Smooth muscle cell (in vitro differentiated cells): ENCODE data around the gene HNF4A. TPM values are rescaled to one million over a fixed set of nuclear protein-coding genes. Genes with fewer than 3 reads are reported as not detected.

Experiments
- DNase-seq: peaks from one replicate; lab custom pipeline; 2025; ENCODE audit not compliant: unreplicated experiment; lab: John Stamatoyannopoulos, UW
- H2AFZ ChIP-seq: fragments of 200-600 bp; sonication (generic); 2 replicates; pipeline ENCODE4 v1.6.0; 2016; ENCODE audit warnings: antibody characterized with exemption, low read depth, mild to moderate bottlenecking
- H3F3A ChIP-seq: fragments of 200-600 bp; sonication (generic); 2 replicates; pipeline ENCODE4 v1.6.0; 2017; ENCODE audit warnings: antibody characterized with exemption, low read depth
- H3K27ac ChIP-seq: fragments of 200-600 bp; sonication (generic); 2 replicates; pipeline ENCODE4 v1.5.1; 2016; ENCODE audit warnings: low read depth, mild to moderate bottlenecking
- H3K27me3 ChIP-seq: fragments of 200-600 bp; sonication (generic); 2 replicates; pipeline ENCODE4 v1.6.1; 2016; ENCODE audit warnings: low read depth, mild to moderate bottlenecking
- H3K36me3 ChIP-seq: fragments of 200-600 bp; sonication (generic); 2 replicates; pipeline ENCODE4 v1.5.1; 2016; ENCODE audit warnings: low read depth
- H3K4me1 ChIP-seq: fragments of 200-600 bp; sonication (generic); 2 replicates; pipeline ENCODE4 v1.5.1; 2016; ENCODE audit warnings: low read depth
- H3K4me2 ChIP-seq: fragments of 200-600 bp; sonication (generic); 2 replicates; pipeline ENCODE4 v1.6.0; 2016; ENCODE audit warnings: mild to moderate bottlenecking
- H3K4me3 ChIP-seq: fragments of 200-600 bp; sonication (generic); 2 replicates; pipeline ENCODE4 v1.5.1; 2016; ENCODE audit warnings: mild to moderate bottlenecking
- H3K79me2 ChIP-seq: fragments of 200-600 bp; sonication (generic); 2 replicates; pipeline ENCODE4 v1.6.0; 2016; ENCODE audit warnings: low read depth, mild to moderate bottlenecking
- H3K9ac ChIP-seq: fragments of 200-600 bp; sonication (generic); 2 replicates; pipeline ENCODE4 v1.6.0; 2016; ENCODE audit warnings: low read depth
- H3K9me3 ChIP-seq: fragments of 200-600 bp; sonication (generic); replicated peaks from 2 replicates; pipeline ENCODE4 v1.5.1; 2016; ENCODE audit warnings: low read depth
- H4K20me1 ChIP-seq: fragments of 200-600 bp; sonication (generic); 2 replicates; pipeline ENCODE4 v1.6.0; 2016; ENCODE audit warnings: low read depth
- WGBS: methylation state at CpG from one replicate; pipeline ENCODE4 v1.1.7; 2016; ENCODE audit warnings: low lambda C conversion rate; 5-methylcytosine and 5-hydroxymethylcytosine counted together
- polyA plus RNA-seq: library from polyadenylated mRNA; unstranded; fragments of >200 nt; fragmentation: Nextera tagmentation; extraction: Ambion mirVana; gene quantifications from 2 replicates; pipeline ENCODE4 v1.2.1, GENCODE V29; 2016
- total RNA-seq: library from RNA; depleted of rRNA; stranded (reverse); fragments of >200 nt; gene quantifications from 2 replicates; pipeline ENCODE4 v1.2.3, GENCODE V29; 2014
- TF ChIP-seq, protein P1 (sequence below): fragments of 200-600 bp; sonication (generic); IDR thresholded peaks from 2 replicates; pipeline ENCODE4 v1.5.1; 2017; ENCODE audit warnings: borderline replicate concordance, mild to moderate bottlenecking, antibody characterized with exemption; ENCODE audit not compliant: insufficient read depth, poor library complexity, severe bottlenecking

Gene HNF4A
- total and polyA plus RNA-seq, 2 experiments from 2014 or later, result not detected

GRCh38 chr20:44427804-44428173 lies 72.3 kb downstream of the HNF4A start:
- Histone ChIP-seq H4K20me1 (no peaks in the 10 kb centered on the region), H3K4me2 (no peak overlapping the region), H2AFZ (no peak overlapping the region), H3K27me3 (peaks cover 12% of the 10 kb centered on the region), H3K36me3 (no peaks in the 10 kb centered on the region), H3K27ac (no peak overlapping the region), H3K9ac (no peak overlapping the region), H3K9me3 (no peaks in the 10 kb centered on the region), H3F3A (no peaks in the 10 kb centered on the region), H3K4me1 (no peaks in the 10 kb centered on the region), H3K79me2 (no peaks in the 10 kb centered on the region), H3K4me3 (no peak overlapping the region)
- no peak for DNase-seq
- TF ChIP-seq, protein P1, sequence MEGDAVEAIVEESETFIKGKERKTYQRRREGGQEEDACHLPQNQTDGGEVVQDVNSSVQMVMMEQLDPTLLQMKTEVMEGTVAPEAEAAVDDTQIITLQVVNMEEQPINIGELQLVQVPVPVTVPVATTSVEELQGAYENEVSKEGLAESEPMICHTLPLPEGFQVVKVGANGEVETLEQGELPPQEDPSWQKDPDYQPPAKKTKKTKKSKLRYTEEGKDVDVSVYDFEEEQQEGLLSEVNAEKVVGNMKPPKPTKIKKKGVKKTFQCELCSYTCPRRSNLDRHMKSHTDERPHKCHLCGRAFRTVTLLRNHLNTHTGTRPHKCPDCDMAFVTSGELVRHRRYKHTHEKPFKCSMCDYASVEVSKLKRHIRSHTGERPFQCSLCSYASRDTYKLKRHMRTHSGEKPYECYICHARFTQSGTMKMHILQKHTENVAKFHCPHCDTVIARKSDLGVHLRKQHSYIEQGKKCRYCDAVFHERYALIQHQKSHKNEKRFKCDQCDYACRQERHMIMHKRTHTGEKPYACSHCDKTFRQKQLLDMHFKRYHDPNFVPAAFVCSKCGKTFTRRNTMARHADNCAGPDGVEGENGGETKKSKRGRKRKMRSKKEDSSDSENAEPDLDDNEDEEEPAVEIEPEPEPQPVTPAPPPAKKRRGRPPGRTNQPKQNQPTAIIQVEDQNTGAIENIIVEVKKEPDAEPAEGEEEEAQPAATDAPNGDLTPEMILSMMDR, result no peak
- WGBS, result 80% methylated on average over 3 of the region's 3 CpGs

DNA sequence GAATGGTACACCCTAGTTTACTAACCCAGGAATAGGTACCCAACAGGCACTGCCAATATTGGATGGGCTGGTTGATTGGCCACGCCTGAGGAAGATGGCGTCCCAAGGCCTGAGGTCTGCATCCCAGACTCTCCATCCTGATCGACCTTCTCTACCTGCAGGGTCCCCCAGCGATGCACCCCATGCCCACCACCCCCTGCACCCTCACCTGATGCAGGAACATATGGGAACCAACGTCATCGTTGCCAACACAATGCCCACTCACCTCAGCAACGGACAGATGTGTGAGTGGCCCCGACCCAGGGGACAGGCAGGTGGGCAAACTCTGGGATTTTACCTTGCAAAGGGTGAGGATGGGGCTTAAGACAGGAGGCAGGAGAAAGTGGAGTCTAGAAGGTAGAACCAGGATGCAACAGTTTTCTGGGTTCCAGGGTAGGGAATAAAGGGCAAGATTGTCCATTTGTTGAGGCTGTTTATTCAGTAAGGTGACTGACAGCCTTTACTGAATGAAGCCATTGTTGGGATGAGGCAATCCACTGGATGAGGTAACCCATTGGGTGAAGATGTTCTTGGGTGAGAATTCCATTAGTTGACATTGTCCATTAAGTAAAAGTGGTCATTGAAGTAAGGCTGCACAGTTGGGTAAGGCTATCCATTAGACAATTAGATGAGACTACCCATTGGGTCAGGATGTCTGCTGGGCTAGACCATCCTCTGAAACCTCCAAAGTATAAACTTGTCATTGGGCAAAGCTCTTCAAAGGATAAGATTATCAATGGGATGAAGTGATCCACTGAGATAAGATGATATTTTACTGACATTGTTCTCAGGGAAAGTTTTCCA lies 72.9 kb downstream of the HNF4A start:
- Histone ChIP-seq H3K9ac (no peak overlapping the region), H4K20me1 (no peaks in the 10 kb centered on the region), H3K27ac (no peak overlapping the region), H2AFZ (no peak overlapping the region), H3K9me3 (no peaks in the 10 kb centered on the region), H3K36me3 (no peaks in the 10 kb centered on the region), H3F3A (no peaks in the 10 kb centered on the region), H3K27me3 (peaks cover 12% of the 10 kb centered on the region), H3K4me3 (no peak overlapping the region), H3K4me1 (no peaks in the 10 kb centered on the region), H3K4me2 (no peak overlapping the region), H3K79me2 (no peaks in the 10 kb centered on the region)
- 85% methylated on average over 8 of the region's 8 CpGs for WGBS
- no peak for DNase-seq
- TF ChIP-seq, protein P1, result no peak

- H3K9me3 ChIP-seq, result no peaks in the 10 kb centered on the region
- TF ChIP-seq, protein P1, result no peak
- H3K9ac ChIP-seq, result no peak overlapping the region
- no peaks in the 10 kb centered on the region for H3K79me2 ChIP-seq
- WGBS, result 89% methylated on average over 2 of the region's 2 CpGs
- no peak overlapping the region for H3K4me2 ChIP-seq
- H3K36me3 ChIP-seq, result no peaks in the 10 kb centered on the region
- H3F3A ChIP-seq, result no peaks in the 10 kb centered on the region
- no peak for DNase-seq
- H2AFZ ChIP-seq, result no peak overlapping the region
- H3K4me3 ChIP-seq, result no peak overlapping the region
- H3K4me1 ChIP-seq, result no peaks in the 10 kb centered on the region
- H4K20me1 ChIP-seq, result no peaks in the 10 kb centered on the region
- H3K27me3 ChIP-seq, result peaks cover 12% of the 10 kb centered on the region
- H3K27ac ChIP-seq, result no peak overlapping the region
Measured at GRCh38 chr20:44429017-44429339, 73.5 kb downstream of the HNF4A start.
